K562 (cell line): ENCODE measurements around the gene TMEM132C. TPM values are rescaled to one million over a fixed set of nuclear protein-coding genes. Genes with fewer than 3 reads are reported as not detected.

Experiments used
- ELF4 ChIP-seq: fragments of 450-650 bp; formaldehyde crosslinking; IDR thresholded peaks from 2 replicates; pipeline ENCODE4 v1.4.0; 2022; ENCODE audit warnings: missing genetic modification characterization
- POLR3A ChIP-seq: IDR thresholded peaks from 2 replicates; pipeline ENCODE4 v1.6.1; 2011; ENCODE audit warnings: borderline replicate concordance, mild to moderate bottlenecking, moderate library complexity; ENCODE audit not compliant: insufficient read length, insufficient read depth; ENCODE audit errors: extremely low read depth
- WHSC1 ChIP-seq: IDR thresholded peaks from one replicate; pipeline ENCODE4 v1.6.1; 2012; ENCODE audit warnings: low read length, control low read depth, inconsistent platforms
- ZBTB43 ChIP-seq: sonication (generic); formaldehyde crosslinking; IDR thresholded peaks from 2 replicates; pipeline ENCODE4 v1.8.0; 2023; ENCODE audit warnings: mild to moderate bottlenecking, missing genetic modification reagents
- ZNF140 ChIP-seq: fragments of 250-450 bp; sonication (Bioruptor Pico); IDR thresholded peaks from 2 replicates; pipeline ENCODE4 v1.8.0; 2021; ENCODE audit warnings: moderate library complexity, mild to moderate bottlenecking, inconsistent platforms
- ZNF431 ChIP-seq: sonication (generic); formaldehyde crosslinking; IDR thresholded peaks from 2 replicates; pipeline ENCODE4 v1.8.0; 2022; ENCODE audit warnings: mild to moderate bottlenecking, missing genetic modification reagents
- ZNF518B ChIP-seq: fragments of 250-450 bp; sonication (Bioruptor Pico); IDR thresholded peaks from 2 replicates; pipeline ENCODE4 v1.5.0; 2021; ENCODE audit warnings: mild to moderate bottlenecking, moderate library complexity
- ZNF584 ChIP-seq: fragments of 200-800 bp; sonication (Bioruptor generic); IDR thresholded peaks from 2 replicates; pipeline ENCODE4 v1.6.1; 2016; ENCODE audit warnings: low read depth, mild to moderate bottlenecking, missing genetic modification characterization, missing compliant biosample characterization
- polyA plus RNA-seq, 8 experiments: library from polyadenylated mRNA; depleted of rRNA in 4 of 8; stranded (reverse) in 5 of 8; unstranded in 3 of 8; fragments of >200 nt; fragmentation: Nextera tagmentation in 2 of 8; fragmentation: Illumina TruSeq in 1 of 8; extraction: Ambion mirVana in 2 of 8; extraction: Trizol in 1 of 8; gene quantifications; 2 replicates each; pipeline versions ENCODE4 v1.2.1 to v1.2.3, GENCODE V29; 2011 to 2014; ENCODE audit warnings: inconsistent platforms in 1 of 8, missing spikeins in 1 of 8
- total RNA-seq, 7 experiments: library from RNA; depleted of rRNA in 6 of 7; stranded (reverse); fragments of >200 nt in 6 of 7; fragmentation: Illumina TruSeq in 2 of 7; extraction: Trizol in 2 of 7; gene quantifications; 2 replicates each; pipeline versions ENCODE4 v1.2.1 to v1.2.3, GENCODE V29; 2011 to 2021; ENCODE audit warnings: low replicate concordance in 1 of 7

Gene TMEM132C
- total and polyA plus RNA-seq, 9 of the 15 experiments (the other 6 are each of a cell fraction or from before 2014, with no cell fraction given): not detected

GRCh38 chr12:128382946-128383345, 116.0 kb downstream of the TMEM132C start (continued):
- TF ChIP-seq ZNF518B (CRISPR knock-in tag) (no peak), POLR3A (no peak), ZNF431 (CRISPR knock-in tag) (no peak), ELF4 (CRISPR knock-in tag) (no peak), WHSC1 (no peak), ZNF584 (no peak), ZNF140 (CRISPR knock-in tag) (no peak), ZBTB43 (no peak)
